Neural cell (in vitro differentiated cells): ENCODE measurements around the gene CAPN2. TPM values are rescaled to one million over a fixed set of nuclear protein-coding genes. Genes with fewer than 3 reads are reported as not detected.

Experiments used
- H2AFZ ChIP-seq: fragments of 200-600, 300-800 bp; sonication (generic), shearing (Covaris generic); 2 replicates; pipeline ENCODE4 v1.6.0; 2014; ENCODE audit warnings: low read depth, mild to moderate bottlenecking, antibody characterized with exemption, low read length, moderate library complexity
- H3F3A ChIP-seq: fragments of 200-600 bp; shearing (Covaris generic); 2 replicates; pipeline ENCODE4 v1.6.1; 2016; ENCODE audit warnings: mild to moderate bottlenecking, moderate library complexity, mixed read lengths, antibody characterized with exemption, low read length; ENCODE audit not compliant: insufficient read depth, poor library complexity, severe bottlenecking
- H3K27ac ChIP-seq: fragments of 200-600, 300-800 bp; sonication (generic), shearing (Covaris generic); 2 replicates; pipeline ENCODE4 v1.5.1; 2014; ENCODE audit warnings: mild to moderate bottlenecking, low read length, moderate library complexity
- H3K27me3 ChIP-seq: fragments of 300-800, 200-600 bp; sonication (generic), shearing (Covaris generic); 2 replicates; pipeline ENCODE4 v1.6.0; 2014; ENCODE audit warnings: mild to moderate bottlenecking, low read depth, low read length, moderate library complexity; ENCODE audit not compliant: insufficient read depth
- H3K36me3 ChIP-seq: fragments of 300-800, 200-600 bp; sonication (generic), shearing (Covaris generic); 2 replicates; pipeline ENCODE4 v1.5.1; 2014; ENCODE audit warnings: mild to moderate bottlenecking, antibody characterized with exemption, low read length, moderate library complexity; ENCODE audit not compliant: insufficient read depth
- H3K4me2 ChIP-seq: fragments of 300-800, 200-600 bp; sonication (generic), shearing (Covaris generic); 2 replicates; pipeline ENCODE4 v1.6.0; 2014; ENCODE audit warnings: mild to moderate bottlenecking, low read length
- H3K4me3 ChIP-seq: fragments of 300-800, 200-600 bp; sonication (generic), shearing (Covaris generic); 2 replicates; pipeline ENCODE4 v1.5.1; 2014; ENCODE audit warnings: mild to moderate bottlenecking, low read length, moderate library complexity
- H3K79me2 ChIP-seq: fragments of 200-600 bp; shearing (Covaris generic); replicated peaks from 2 replicates; pipeline ENCODE4 v1.6.0; 2014; ENCODE audit warnings: mild to moderate bottlenecking, low read length, moderate library complexity; ENCODE audit not compliant: insufficient read depth
- H3K9ac ChIP-seq: fragments of 300-800, 200-600 bp; sonication (generic), shearing (Covaris generic); 2 replicates; pipeline ENCODE4 v1.6.1; 2016; ENCODE audit warnings: mild to moderate bottlenecking, low read length, mixed read lengths
- H3K9me2 ChIP-seq: fragments of 200-600 bp; shearing (Covaris generic); 2 replicates; pipeline ENCODE4 v1.6.1; 2016; ENCODE audit warnings: mild to moderate bottlenecking, low read length, mixed read lengths; ENCODE audit not compliant: insufficient read depth
- H3K9me3 ChIP-seq: fragments of 200-600, 300-800 bp; sonication (generic), shearing (Covaris generic); 2 replicates; pipeline ENCODE4 v1.6.1; 2016; ENCODE audit warnings: mild to moderate bottlenecking, mixed run types, low read length, moderate library complexity, mixed read lengths
- H4K20me1 ChIP-seq: fragments of 200-600 bp; shearing (Covaris generic); 2 replicates; pipeline ENCODE4 v1.6.1; 2016; ENCODE audit warnings: mild to moderate bottlenecking, mixed run types; ENCODE audit not compliant: insufficient read depth
- EP300 ChIP-seq: fragments of 450-650 bp; conservative IDR thresholded peaks from 2 replicates; pipeline ENCODE4 v1.6.1; 2014; ENCODE audit warnings: antibody characterized with exemption, mild to moderate bottlenecking, moderate library complexity; ENCODE audit not compliant: poor library complexity, severe bottlenecking
- EZH2 ChIP-seq: fragments of 200-600, 300-800 bp; shearing (Covaris generic), sonication (generic); IDR thresholded peaks from 2 replicates; pipeline ENCODE4 v1.6.1; 2014; ENCODE audit warnings: antibody characterized with exemption, low read length, borderline replicate concordance, mild to moderate bottlenecking; ENCODE audit not compliant: insufficient read depth, poor library complexity, severe bottlenecking
- MXI1 ChIP-seq: fragments of 450-650 bp; conservative IDR thresholded peaks from 2 replicates; pipeline ENCODE4 v1.6.1; 2014; ENCODE audit warnings: antibody characterized with exemption, mild to moderate bottlenecking; ENCODE audit not compliant: poor library complexity, severe bottlenecking
- POLR2AphosphoS5 ChIP-seq: IDR thresholded peaks from 2 replicates; pipeline ENCODE4 v1.6.1; 2012
- RAD21 ChIP-seq: fragments of 450-650 bp; conservative IDR thresholded peaks from 2 replicates; pipeline ENCODE4 v1.6.1; 2014; ENCODE audit warnings: antibody characterized with exemption, mild to moderate bottlenecking, moderate library complexity
- SMC3 ChIP-seq: fragments of 450-650 bp; conservative IDR thresholded peaks from 2 replicates; pipeline ENCODE4 v1.6.1; 2014; ENCODE audit warnings: antibody characterized with exemption, mild to moderate bottlenecking, moderate library complexity; ENCODE audit not compliant: poor library complexity
- TAF1 ChIP-seq: IDR thresholded peaks from 2 replicates; pipeline ENCODE4 v1.6.1; 2012; ENCODE audit warnings: low read depth
- polyA plus RNA-seq: library from polyadenylated mRNA; depleted of rRNA; stranded (reverse); fragments of >200 nt; gene quantifications from 2 replicates; pipeline ENCODE4 v1.2.3, GENCODE V29; 2014
- TF ChIP-seq, protein P1 (sequence below): fragments of 450-650 bp; IDR thresholded peaks from 2 replicates; pipeline ENCODE4 v1.5.1; 2014; ENCODE audit warnings: antibody characterized with exemption, mild to moderate bottlenecking, moderate library complexity; ENCODE audit not compliant: poor library complexity, severe bottlenecking
- TF ChIP-seq, protein P2 (sequence below): IDR thresholded peaks from 2 replicates; pipeline ENCODE4 v1.6.1; 2012; ENCODE audit warnings: borderline replicate concordance

CAPN2 gene
- polyA plus RNA-seq, 1 donor from 2014 or later: 58.8 TPM

DNA sequence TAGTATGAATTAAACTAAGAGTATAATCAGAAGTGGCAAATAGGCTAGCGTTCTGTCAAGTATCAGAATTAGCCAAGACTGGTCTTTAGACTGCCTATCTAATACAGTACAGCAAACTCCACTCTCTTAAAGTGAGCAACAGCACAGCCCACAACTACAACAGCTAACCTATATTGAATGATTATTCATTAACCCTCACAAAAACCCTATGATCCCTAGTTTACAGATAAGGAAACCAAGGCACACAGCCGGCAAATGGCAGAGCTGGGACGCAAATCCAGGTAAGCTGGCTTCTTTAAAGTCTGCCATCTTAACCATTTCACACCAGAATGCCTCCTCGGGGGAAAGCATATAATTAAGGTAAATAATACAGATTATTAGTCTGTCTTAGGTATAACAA is 81.4 kb downstream of the CAPN2 start:
- H2AFZ ChIP-seq: no peak overlapping the region
- no peaks in the 10 kb centered on the region for H3K9me2 ChIP-seq
- no peaks in the 10 kb centered on the region for H3K79me2 ChIP-seq
- H3K27me3 ChIP-seq: no peaks in the 10 kb centered on the region
- no peaks in the 10 kb centered on the region for H3F3A ChIP-seq
- H3K4me3 ChIP-seq: no peak overlapping the region
- H4K20me1 ChIP-seq: no peaks in the 10 kb centered on the region
- H3K36me3 ChIP-seq: peaks cover 13% of the 10 kb centered on the region
- no peaks in the 10 kb centered on the region for H3K9me3 ChIP-seq
- no peak overlapping the region for H3K9ac ChIP-seq
- no peak overlapping the region for H3K27ac ChIP-seq
- no peak for TF ChIP-seq EZH2
- no peak for TF ChIP-seq POLR2AphosphoS5
- no peak for TF ChIP-seq MXI1
- no peak for TF ChIP-seq RAD21
- no peak for TF ChIP-seq TAF1
- TF ChIP-seq SMC3: no peak
- no peak for TF ChIP-seq EP300
- TF ChIP-seq, protein P1, sequence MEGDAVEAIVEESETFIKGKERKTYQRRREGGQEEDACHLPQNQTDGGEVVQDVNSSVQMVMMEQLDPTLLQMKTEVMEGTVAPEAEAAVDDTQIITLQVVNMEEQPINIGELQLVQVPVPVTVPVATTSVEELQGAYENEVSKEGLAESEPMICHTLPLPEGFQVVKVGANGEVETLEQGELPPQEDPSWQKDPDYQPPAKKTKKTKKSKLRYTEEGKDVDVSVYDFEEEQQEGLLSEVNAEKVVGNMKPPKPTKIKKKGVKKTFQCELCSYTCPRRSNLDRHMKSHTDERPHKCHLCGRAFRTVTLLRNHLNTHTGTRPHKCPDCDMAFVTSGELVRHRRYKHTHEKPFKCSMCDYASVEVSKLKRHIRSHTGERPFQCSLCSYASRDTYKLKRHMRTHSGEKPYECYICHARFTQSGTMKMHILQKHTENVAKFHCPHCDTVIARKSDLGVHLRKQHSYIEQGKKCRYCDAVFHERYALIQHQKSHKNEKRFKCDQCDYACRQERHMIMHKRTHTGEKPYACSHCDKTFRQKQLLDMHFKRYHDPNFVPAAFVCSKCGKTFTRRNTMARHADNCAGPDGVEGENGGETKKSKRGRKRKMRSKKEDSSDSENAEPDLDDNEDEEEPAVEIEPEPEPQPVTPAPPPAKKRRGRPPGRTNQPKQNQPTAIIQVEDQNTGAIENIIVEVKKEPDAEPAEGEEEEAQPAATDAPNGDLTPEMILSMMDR: no peak
- TF ChIP-seq, protein P2, sequence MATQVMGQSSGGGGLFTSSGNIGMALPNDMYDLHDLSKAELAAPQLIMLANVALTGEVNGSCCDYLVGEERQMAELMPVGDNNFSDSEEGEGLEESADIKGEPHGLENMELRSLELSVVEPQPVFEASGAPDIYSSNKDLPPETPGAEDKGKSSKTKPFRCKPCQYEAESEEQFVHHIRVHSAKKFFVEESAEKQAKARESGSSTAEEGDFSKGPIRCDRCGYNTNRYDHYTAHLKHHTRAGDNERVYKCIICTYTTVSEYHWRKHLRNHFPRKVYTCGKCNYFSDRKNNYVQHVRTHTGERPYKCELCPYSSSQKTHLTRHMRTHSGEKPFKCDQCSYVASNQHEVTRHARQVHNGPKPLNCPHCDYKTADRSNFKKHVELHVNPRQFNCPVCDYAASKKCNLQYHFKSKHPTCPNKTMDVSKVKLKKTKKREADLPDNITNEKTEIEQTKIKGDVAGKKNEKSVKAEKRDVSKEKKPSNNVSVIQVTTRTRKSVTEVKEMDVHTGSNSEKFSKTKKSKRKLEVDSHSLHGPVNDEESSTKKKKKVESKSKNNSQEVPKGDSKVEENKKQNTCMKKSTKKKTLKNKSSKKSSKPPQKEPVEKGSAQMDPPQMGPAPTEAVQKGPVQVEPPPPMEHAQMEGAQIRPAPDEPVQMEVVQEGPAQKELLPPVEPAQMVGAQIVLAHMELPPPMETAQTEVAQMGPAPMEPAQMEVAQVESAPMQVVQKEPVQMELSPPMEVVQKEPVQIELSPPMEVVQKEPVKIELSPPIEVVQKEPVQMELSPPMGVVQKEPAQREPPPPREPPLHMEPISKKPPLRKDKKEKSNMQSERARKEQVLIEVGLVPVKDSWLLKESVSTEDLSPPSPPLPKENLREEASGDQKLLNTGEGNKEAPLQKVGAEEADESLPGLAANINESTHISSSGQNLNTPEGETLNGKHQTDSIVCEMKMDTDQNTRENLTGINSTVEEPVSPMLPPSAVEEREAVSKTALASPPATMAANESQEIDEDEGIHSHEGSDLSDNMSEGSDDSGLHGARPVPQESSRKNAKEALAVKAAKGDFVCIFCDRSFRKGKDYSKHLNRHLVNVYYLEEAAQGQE: no peak
- no peak overlapping the region for H3K4me2 ChIP-seq

DNA sequence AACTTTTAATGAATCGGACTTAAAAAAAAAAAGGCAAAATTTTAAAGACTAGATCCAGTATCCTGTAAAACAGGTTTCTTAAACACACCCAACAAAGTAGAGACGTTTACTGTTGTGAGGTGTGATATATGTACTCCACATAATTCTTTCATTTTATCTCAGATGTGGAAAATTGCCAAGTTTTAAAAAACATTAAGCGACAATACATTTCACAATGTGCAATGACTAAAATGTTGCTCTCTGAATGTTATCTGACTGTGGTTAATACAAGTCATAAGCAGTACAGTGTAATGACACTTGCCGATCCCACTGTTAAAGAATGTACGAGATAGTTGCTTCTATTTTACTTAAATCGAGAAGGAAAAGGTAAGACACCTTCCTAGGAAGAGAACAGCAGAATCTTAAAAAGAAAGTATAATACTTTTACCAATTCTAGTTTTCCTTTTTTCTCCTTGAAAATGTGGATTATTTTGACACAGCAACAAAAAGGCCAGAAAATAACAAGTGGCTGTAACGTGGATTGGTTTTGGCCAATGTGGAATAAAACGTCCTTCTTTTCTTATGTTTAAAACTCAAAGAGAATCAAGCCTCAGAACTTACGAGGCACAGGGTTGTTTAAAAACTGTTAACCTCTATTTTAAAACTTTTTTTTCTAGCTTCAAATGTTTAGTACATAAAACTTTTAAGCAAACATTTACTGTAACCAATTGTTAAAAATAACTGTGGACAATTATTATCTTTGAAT is 82.0 kb downstream of the CAPN2 start:
- no peaks in the 10 kb centered on the region for H3K79me2 ChIP-seq
- no peaks in the 10 kb centered on the region for H3K9me2 ChIP-seq
- H3F3A ChIP-seq: no peaks in the 10 kb centered on the region
- no peak overlapping the region for H3K4me2 ChIP-seq
- no peak for TF ChIP-seq EZH2
- TF ChIP-seq RAD21: no peak
- TF ChIP-seq, protein P1: no peak
- TF ChIP-seq, protein P2: no peak
- TF ChIP-seq SMC3: no peak
- no peak for TF ChIP-seq MXI1
- no peak for TF ChIP-seq EP300
- no peak for TF ChIP-seq POLR2AphosphoS5
- no peak for TF ChIP-seq TAF1
- no peaks in the 10 kb centered on the region for H3K9me3 ChIP-seq
- H3K4me3 ChIP-seq: no peak overlapping the region
- no peaks in the 10 kb centered on the region for H3K27me3 ChIP-seq
- no peak overlapping the region for H3K9ac ChIP-seq
- peaks cover 13% of the 10 kb centered on the region for H3K36me3 ChIP-seq
- no peak overlapping the region for H2AFZ ChIP-seq
- H4K20me1 ChIP-seq: no peaks in the 10 kb centered on the region
- H3K27ac ChIP-seq: no peak overlapping the region
